ENCODE results near the gene PODXL2.

Gene PODXL2

DNA sequence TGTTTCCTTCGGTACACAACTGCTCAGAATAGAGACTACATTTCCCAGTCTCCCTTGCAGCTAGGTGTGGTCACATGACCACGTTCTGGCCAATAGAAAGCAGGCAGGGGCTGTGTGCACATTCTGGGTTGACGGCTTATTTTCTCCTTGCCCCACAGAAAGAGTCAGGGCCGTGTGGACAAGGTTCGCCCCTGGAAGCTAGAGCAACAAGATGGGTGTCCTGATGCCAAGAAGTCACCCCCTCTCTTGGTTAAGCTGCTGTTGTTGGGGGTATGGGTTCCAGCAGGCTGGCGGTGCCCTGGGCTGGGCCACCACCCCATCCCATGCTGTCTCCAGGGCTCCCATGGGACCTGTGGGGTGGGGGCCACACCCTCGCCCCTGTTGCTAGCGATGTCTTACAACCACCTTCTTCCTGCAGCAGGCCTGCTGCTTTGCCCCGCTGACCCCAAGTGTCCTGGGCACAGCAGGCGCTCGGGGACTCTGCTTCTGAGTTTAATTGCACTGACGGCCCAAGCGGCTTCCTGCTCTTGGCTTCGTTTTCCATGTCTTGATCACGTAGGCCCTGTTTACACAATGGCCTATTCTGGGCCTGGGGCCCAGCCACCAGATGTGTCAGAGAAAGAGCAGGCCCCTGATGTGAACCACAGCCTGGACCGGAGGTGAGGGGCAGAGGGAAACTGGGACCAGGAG lies 68.7 kb downstream of the PODXL2 start:
- WGBS (ENCODE audit: extremely low coverage, insufficient coverage, insufficient read length), result no CpG with 5 or more reads among the region's 16 CpGs
- Histone ChIP-seq H2BK120ac (ENCODE audit: insufficient read depth, low read length, poor library complexity) (no peak overlapping the region), H3K23ac (ENCODE audit: low read length) (no peak overlapping the region), H3K14ac (ENCODE audit: low read length) (peak overlapping the region; percentile 63), H4K91ac (ENCODE audit: low read depth, low read length) (peak overlapping the region; percentile 61), H3K4ac (ENCODE audit: low read depth, low read length) (peak overlapping the region; percentile 25), H4K12ac (ENCODE audit: low read depth, low read length) (peak overlapping the region; percentile 61), H3K4me1 (ENCODE audit: control insufficient read depth in 1 of 2, insufficient read depth in 2 of 2, low read length in 2 of 2) (peaks cover 2 to 9% of the 10 kb centered on the region in 2 experiments), H3K27ac (ENCODE audit: low read depth, low read length) (no peak overlapping the region), H2AK5ac (ENCODE audit: low read length) (peak overlapping the region; percentile 6), H3K4me2 (ENCODE audit: low read length) (peak overlapping the region; percentile 24), H3K27me3 (ENCODE audit: insufficient read depth, low read length) (no peaks in the 10 kb centered on the region), H2BK5ac (ENCODE audit: low read depth, low read length, poor library complexity) (no peak overlapping the region), H2AFZ (ENCODE audit: insufficient read depth, low read length, poor library complexity) (peak overlapping the region; percentile 96), H3K79me2 (ENCODE audit: control insufficient read depth, insufficient read depth, low read length, poor library complexity) (no peaks in the 10 kb centered on the region), H3K36me3 (ENCODE audit: control insufficient read depth in 1 of 2, insufficient read depth in 2 of 2, low read length in 2 of 2) (no peaks in the 10 kb centered on the region), H3K9ac (ENCODE audit: low read length) (no peak overlapping the region), H3K4me3 (ENCODE audit: low read depth, low read length) (no peak overlapping the region), H3K9me3 (ENCODE audit: insufficient read depth, low read depth, low read length) (peaks cover 3% of the 10 kb centered on the region), H3K18ac (ENCODE audit: low read length) (peak overlapping the region; percentile 53), H4K8ac (ENCODE audit: low read depth, low read length) (peak overlapping the region; percentile 92), H3K79me1 (ENCODE audit: low read length) (peaks cover 2% of the 10 kb centered on the region), H2BK12ac (ENCODE audit: low read length) (no peak overlapping the region)
- peak in 1 of 2 donors; percentile 42 for DNase-seq

DNA sequence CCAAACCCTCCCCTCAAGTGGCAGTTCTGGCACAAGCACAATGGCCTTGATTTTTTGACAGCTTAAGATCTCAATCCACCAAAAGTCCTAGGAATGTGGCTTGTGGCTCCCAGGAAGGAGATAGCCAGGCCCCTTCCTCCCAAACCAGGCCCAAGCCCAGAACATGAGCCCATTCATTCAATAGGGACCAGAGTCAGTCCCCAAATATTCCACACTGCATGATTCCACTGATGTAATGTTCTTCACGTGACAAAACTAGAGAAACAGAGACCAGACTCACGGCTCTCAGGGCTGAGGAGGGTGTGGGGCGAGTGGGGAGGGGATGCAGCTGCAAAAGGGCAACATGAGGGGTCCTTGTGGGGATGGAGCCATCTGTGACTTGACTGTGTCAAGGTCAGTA lies 69.3 kb downstream of the PODXL2 start:
- Histone ChIP-seq H2BK5ac (ENCODE audit: low read depth, low read length, poor library complexity) (no peak overlapping the region), H3K4me2 (ENCODE audit: low read length) (no peak overlapping the region), H2AFZ (ENCODE audit: insufficient read depth, low read length, poor library complexity) (no peak overlapping the region), H3K9me3 (ENCODE audit: insufficient read depth, low read depth, low read length) (peaks cover 3% of the 10 kb centered on the region), H2BK120ac (ENCODE audit: insufficient read depth, low read length, poor library complexity) (no peak overlapping the region), H3K4me3 (ENCODE audit: low read depth, low read length) (no peak overlapping the region), H2BK12ac (ENCODE audit: low read length) (no peak overlapping the region), H3K27me3 (ENCODE audit: insufficient read depth, low read length) (no peaks in the 10 kb centered on the region), H4K91ac (ENCODE audit: low read depth, low read length) (peak overlapping the region; percentile 61), H3K79me2 (ENCODE audit: control insufficient read depth, insufficient read depth, low read length, poor library complexity) (no peaks in the 10 kb centered on the region), H3K4ac (ENCODE audit: low read depth, low read length) (no peak overlapping the region), H3K27ac (ENCODE audit: low read depth, low read length) (no peak overlapping the region), H4K8ac (ENCODE audit: low read depth, low read length) (no peak overlapping the region), H3K36me3 (ENCODE audit: control insufficient read depth in 1 of 2, insufficient read depth in 2 of 2, low read length in 2 of 2) (no peaks in the 10 kb centered on the region), H3K14ac (ENCODE audit: low read length) (no peak overlapping the region), H4K12ac (ENCODE audit: low read depth, low read length) (no peak overlapping the region), H3K79me1 (ENCODE audit: low read length) (peaks cover 2% of the 10 kb centered on the region), H3K9ac (ENCODE audit: low read length) (no peak overlapping the region), H2AK5ac (ENCODE audit: low read length) (peak overlapping the region; percentile 6), H3K18ac (ENCODE audit: low read length) (no peak overlapping the region), H3K23ac (ENCODE audit: low read length) (no peak overlapping the region), H3K4me1 (ENCODE audit: control insufficient read depth in 1 of 2, insufficient read depth in 2 of 2, low read length in 2 of 2) (peaks cover 2 to 9% of the 10 kb centered on the region in 2 experiments)
- WGBS (ENCODE audit: extremely low coverage, insufficient coverage, insufficient read length), result no CpG with 5 or more reads among the region's 3 CpGs
- DNase-seq, result no peak

DNA sequence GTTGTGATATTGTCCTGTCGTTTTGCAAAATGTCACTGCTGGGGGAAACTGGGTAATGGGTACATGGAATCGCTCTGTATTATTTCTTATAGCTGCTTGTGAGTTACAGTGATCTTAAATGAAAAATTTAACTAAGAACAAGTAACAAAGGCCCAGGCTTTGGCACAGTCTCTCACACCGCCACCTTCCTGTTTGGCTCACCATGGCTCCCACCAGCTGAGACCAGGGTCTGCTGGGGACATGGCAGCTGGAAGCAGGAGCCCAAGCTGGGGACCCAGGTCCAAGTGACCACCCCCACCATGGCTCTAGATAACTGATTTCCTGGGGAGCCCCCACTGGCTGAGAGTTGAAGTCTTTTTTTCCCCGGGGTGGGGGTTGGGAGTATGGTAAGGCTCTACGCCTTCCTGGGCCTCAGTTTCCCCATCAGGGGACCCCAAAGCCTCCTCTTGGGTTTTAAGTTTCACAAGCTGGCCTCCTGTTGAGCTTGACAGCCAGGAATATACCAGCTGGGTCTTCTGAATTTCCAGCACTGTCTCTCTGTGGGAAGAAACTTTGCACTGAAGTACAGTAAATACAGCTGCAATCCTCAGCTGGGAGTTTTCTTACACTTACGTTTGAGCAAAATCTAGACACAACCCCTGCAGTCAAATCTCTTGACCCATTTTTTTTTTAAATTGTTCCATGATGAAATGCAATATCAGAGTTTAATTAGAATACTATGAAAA lies 69.9 kb downstream of the PODXL2 start:
- Histone ChIP-seq H3K9ac (ENCODE audit: low read length) (no peak overlapping the region), H3K4ac (ENCODE audit: low read depth, low read length) (no peak overlapping the region), H4K8ac (ENCODE audit: low read depth, low read length) (no peak overlapping the region), H3K18ac (ENCODE audit: low read length) (no peak overlapping the region), H3K27ac (ENCODE audit: low read depth, low read length) (no peak overlapping the region), H3K79me1 (ENCODE audit: low read length) (peaks cover 2% of the 10 kb centered on the region), H4K12ac (ENCODE audit: low read depth, low read length) (no peak overlapping the region), H3K79me2 (ENCODE audit: control insufficient read depth, insufficient read depth, low read length, poor library complexity) (no peaks in the 10 kb centered on the region), H4K91ac (ENCODE audit: low read depth, low read length) (no peak overlapping the region), H2BK5ac (ENCODE audit: low read depth, low read length, poor library complexity) (no peak overlapping the region), H2BK120ac (ENCODE audit: insufficient read depth, low read length, poor library complexity) (no peak overlapping the region), H3K4me1 (ENCODE audit: control insufficient read depth in 1 of 2, insufficient read depth in 2 of 2, low read length in 2 of 2) (peaks cover 2 to 9% of the 10 kb centered on the region in 2 experiments), H2AFZ (ENCODE audit: insufficient read depth, low read length, poor library complexity) (no peak overlapping the region), H3K23ac (ENCODE audit: low read length) (no peak overlapping the region), H3K36me3 (ENCODE audit: control insufficient read depth in 1 of 2, insufficient read depth in 2 of 2, low read length in 2 of 2) (no peaks in the 10 kb centered on the region), H3K27me3 (ENCODE audit: insufficient read depth, low read length) (no peaks in the 10 kb centered on the region), H3K4me3 (ENCODE audit: low read depth, low read length) (no peak overlapping the region), H2BK12ac (ENCODE audit: low read length) (no peak overlapping the region), H3K4me2 (ENCODE audit: low read length) (no peak overlapping the region), H3K9me3 (ENCODE audit: insufficient read depth, low read depth, low read length) (peaks cover 3% of the 10 kb centered on the region), H3K14ac (ENCODE audit: low read length) (no peak overlapping the region), H2AK5ac (ENCODE audit: low read length) (no peak overlapping the region)
- DNase-seq, result no peak
- WGBS (ENCODE audit: extremely low coverage, insufficient coverage, insufficient read length), result no CpG with 5 or more reads among the region's 6 CpGs

DNA sequence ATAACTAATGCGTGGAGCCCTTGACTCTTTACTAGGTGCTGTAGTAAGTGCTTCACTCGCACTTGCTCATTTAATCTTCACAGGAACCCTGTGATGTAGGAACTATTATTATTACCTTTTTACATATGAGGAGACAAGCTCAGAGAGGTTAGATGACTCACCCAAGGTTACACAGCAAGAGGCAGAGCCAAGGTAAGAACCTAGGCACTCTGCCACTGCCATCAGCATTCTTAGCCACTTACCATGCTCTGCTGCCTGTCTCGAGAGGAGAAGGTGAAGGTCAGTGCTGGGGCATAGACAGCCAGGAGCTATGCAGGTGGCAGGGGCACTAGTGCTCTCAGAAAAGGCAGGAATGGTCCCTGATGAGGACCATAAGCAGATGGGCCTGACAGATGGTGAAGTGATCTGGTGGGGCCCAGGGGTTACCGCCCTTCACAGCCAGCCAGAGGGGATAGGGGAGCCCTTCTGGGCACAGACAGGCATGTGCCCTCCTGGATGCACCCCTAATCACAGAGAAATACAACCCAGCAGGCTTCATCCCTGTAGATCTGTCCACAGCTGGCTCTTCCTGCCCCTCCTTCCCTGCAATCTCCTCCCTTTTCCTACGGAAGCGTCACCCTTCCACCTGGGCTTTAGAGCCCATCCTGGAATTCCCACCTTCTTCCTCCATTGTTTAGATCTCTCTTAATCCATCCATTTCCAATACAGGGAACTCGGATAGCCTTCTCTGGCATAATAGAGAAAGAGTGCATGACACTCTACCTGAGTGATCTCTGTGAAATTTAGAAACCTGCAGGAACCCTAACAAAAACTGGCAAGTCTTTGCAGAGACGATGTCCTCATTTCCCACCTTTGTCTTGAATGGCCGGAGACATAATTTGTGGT lies 70.7 kb downstream of the PODXL2 start:
- Histone ChIP-seq H3K27me3 (ENCODE audit: insufficient read depth, low read length) (no peaks in the 10 kb centered on the region), H3K14ac (ENCODE audit: low read length) (no peak overlapping the region), H2BK5ac (ENCODE audit: low read depth, low read length, poor library complexity) (no peak overlapping the region), H3K36me3 (ENCODE audit: control insufficient read depth in 1 of 2, insufficient read depth in 2 of 2, low read length in 2 of 2) (no peaks in the 10 kb centered on the region), H3K23ac (ENCODE audit: low read length) (no peak overlapping the region), H3K9me3 (ENCODE audit: insufficient read depth, low read depth, low read length) (peaks cover 3% of the 10 kb centered on the region), H4K12ac (ENCODE audit: low read depth, low read length) (no peak overlapping the region), H3K9ac (ENCODE audit: low read length) (no peak overlapping the region), H3K18ac (ENCODE audit: low read length) (no peak overlapping the region), H4K8ac (ENCODE audit: low read depth, low read length) (no peak overlapping the region), H3K4me3 (ENCODE audit: low read depth, low read length) (no peak overlapping the region), H2BK120ac (ENCODE audit: insufficient read depth, low read length, poor library complexity) (no peak overlapping the region), H3K27ac (ENCODE audit: low read depth, low read length) (no peak overlapping the region), H2AK5ac (ENCODE audit: low read length) (no peak overlapping the region), H3K4me1 (ENCODE audit: control insufficient read depth in 1 of 2, insufficient read depth in 2 of 2, low read length in 2 of 2) (peaks cover 2 to 9% of the 10 kb centered on the region in 2 experiments), H3K4ac (ENCODE audit: low read depth, low read length) (no peak overlapping the region), H2BK12ac (ENCODE audit: low read length) (no peak overlapping the region), H3K79me1 (ENCODE audit: low read length) (peaks cover 2% of the 10 kb centered on the region), H3K4me2 (ENCODE audit: low read length) (no peak overlapping the region), H3K79me2 (ENCODE audit: control insufficient read depth, insufficient read depth, low read length, poor library complexity) (no peaks in the 10 kb centered on the region), H4K91ac (ENCODE audit: low read depth, low read length) (no peak overlapping the region), H2AFZ (ENCODE audit: insufficient read depth, low read length, poor library complexity) (no peak overlapping the region)
- WGBS (ENCODE audit: extremely low coverage, insufficient coverage, insufficient read length), result no CpG with 5 or more reads among the region's 9 CpGs
- DNase-seq, result peak in 1 of 2 donors; percentile 7

Data from trophoblast cell (in vitro differentiated cells and primary cell).